K562 (cell line): Measurements from ENCODE around the gene SERF2. TPM values are rescaled to one million over a fixed set of nuclear protein-coding genes. Genes with fewer than 3 reads are reported as not detected.

Source experiments
- ATAC-seq: fragments of 200-7000 bp; cut with Tn5 transposase; 3 replicates; pipeline ENCODE4 v1.9.1; 2020; ENCODE audit warnings: moderate library complexity
- BruUV-seq: library from RNA; stranded (reverse); fragments of 400-500 nt; replicated peaks from 2 replicates; lab custom pipeline; 2021; lab: Mats Ljungman, UMichigan
- CTCF ChIA-PET: fragments of 300-600 bp; formaldehyde crosslinking; extraction: SDS; loops from one replicate; lab custom pipeline; 2021; ENCODE audit warnings: low intra/inter-chr PET ratio; lab: Yijun Ruan, JAX
- POLR2A ChIA-PET: fragments of 300-600, 350-650 bp; sonication (Branson Sonifier 250); formaldehyde crosslinking; extraction: SDS; loops from one replicate; lab custom pipeline; 2021; ENCODE audit warnings: antibody characterized with exemption, inconsistent platforms; lab: Yijun Ruan, JAX
- DNase-seq, 4 experiments: peaks; one replicate each; pipeline versions ENCODE4 v3.0.0 to v3.0.0-alpha.2; 2011 to 2018; ENCODE audit warnings: low spot score in 3 of 4, mixed read lengths in 3 of 4; ENCODE audit errors: extremely low read depth in 1 of 4
- FAIRE-seq: peaks from 2 replicates; lab custom pipeline; 2011; peaks lifted over from hg19 to GRCh38; lab: Jason Lieb, UNC
- H2AFZ ChIP-seq: 2 replicates; pipeline ENCODE4 v1.6.0; 2011; ENCODE audit warnings: low read depth, low read length, control low read depth, inconsistent platforms
- H3K27ac ChIP-seq: fragments of 200-600 bp; 3 replicates; pipeline ENCODE4 v1.8.0; 2011; ENCODE audit warnings: low read depth, mild to moderate bottlenecking, control low read depth, inconsistent platforms, low read length, moderate library complexity, mixed read lengths; ENCODE audit errors: extremely low read depth
- H3K27me3 ChIP-seq, 2 experiments: fragments of 300-600 bp in 1 of 2; 2 replicates in 1 of 2; 3 replicates in 1 of 2; pipeline versions ENCODE4 v1.6.0 to v1.8.0; 2011; ENCODE audit warnings: inconsistent platforms in 2 of 2, low read length in 2 of 2, mild to moderate bottlenecking in 1 of 2, mixed read lengths in 1 of 2, moderate library complexity in 1 of 2; ENCODE audit not compliant: control insufficient read depth in 2 of 2, insufficient read depth in 2 of 2
- H3K36me3 ChIP-seq: fragments of 300-600 bp; 3 replicates; pipeline ENCODE4 v1.8.0; 2011; ENCODE audit warnings: mild to moderate bottlenecking, low read length, inconsistent platforms; ENCODE audit not compliant: control insufficient read depth, insufficient read depth
- H3K4me1 ChIP-seq, 2 experiments: fragments of 200-600 bp in 1 of 2; replicated peaks in 1 of 2; 2 replicates in 1 of 2; 3 replicates in 1 of 2; pipeline versions ENCODE4 v1.5.1 to v1.8.0; 2011; ENCODE audit warnings: inconsistent platforms in 2 of 2, low read length in 2 of 2, mild to moderate bottlenecking in 1 of 2, mixed read lengths in 1 of 2, moderate library complexity in 1 of 2; ENCODE audit not compliant: control insufficient read depth in 2 of 2, insufficient read depth in 2 of 2
- H3K4me2 ChIP-seq: 2 replicates; pipeline ENCODE4 v1.6.1; 2011; ENCODE audit warnings: low read length, control low read depth, inconsistent platforms, mixed read lengths; ENCODE audit not compliant: insufficient read depth
- H3K4me3 ChIP-seq: fragments of 200-600 bp; sonication (generic), shearing (Covaris generic); 2 replicates; pipeline ENCODE4 v1.5.1; 2016; ENCODE audit warnings: control low read depth, inconsistent platforms
- H3K79me2 ChIP-seq: fragments of 200-600 bp; 3 replicates; pipeline ENCODE4 v1.8.0; 2011; ENCODE audit warnings: low read length, inconsistent platforms; ENCODE audit not compliant: control insufficient read depth, insufficient read depth
- H3K9ac ChIP-seq, 2 experiments: 2 replicates each; pipeline versions ENCODE4 v1.6.0 to v1.6.1; 2011; ENCODE audit warnings: low read depth in 2 of 2, low read length in 2 of 2, control low read depth in 1 of 2, inconsistent platforms in 1 of 2, mild to moderate bottlenecking in 1 of 2, mixed read lengths in 1 of 2; ENCODE audit not compliant: insufficient read depth in 1 of 2
- H3K9me1 ChIP-seq: one replicate; pipeline ENCODE4 v1.6.0; 2011; ENCODE audit warnings: inconsistent platforms, mild to moderate bottlenecking, low read length, moderate library complexity; ENCODE audit not compliant: control insufficient read depth, insufficient read depth
- H3K9me3 ChIP-seq: replicated peaks from 2 replicates; pipeline ENCODE4 v1.5.1; 2011; ENCODE audit warnings: low read depth, low read length, inconsistent platforms; ENCODE audit not compliant: control insufficient read depth, insufficient read depth
- H4K20me1 ChIP-seq: replicated peaks from 2 replicates; pipeline ENCODE4 v1.6.1; 2011; ENCODE audit warnings: low read length, inconsistent platforms, mixed read lengths; ENCODE audit not compliant: control insufficient read depth, insufficient read depth
- ATF3 ChIP-seq, 2 experiments: fragments of 450-650 bp in 1 of 2; sonication (generic) in 1 of 2; formaldehyde crosslinking in 1 of 2; IDR thresholded peaks in 1 of 2; conservative IDR thresholded peaks in 1 of 2; 2 replicates each; pipeline versions ENCODE4 v1.6.1 to v1.8.1; 2016 to 2023; ENCODE audit warnings: mild to moderate bottlenecking in 2 of 2, moderate library complexity in 2 of 2, inconsistent platforms in 1 of 2, missing genetic modification reagents in 1 of 2
- BRD4 ChIP-seq: fragments of 200-600 bp; sonication (generic); IDR thresholded peaks from 2 replicates; pipeline ENCODE4 v1.6.1; 2017; ENCODE audit warnings: inconsistent platforms
- PHF21A ChIP-seq: fragments of 450-650 bp; IDR thresholded peaks from 2 replicates; pipeline ENCODE4 v1.6.1; 2017; ENCODE audit warnings: low read depth, borderline replicate concordance
- POU5F1 ChIP-seq: fragments of 150-350 bp; IDR thresholded peaks from 2 replicates; pipeline ENCODE4 v1.6.1; 2014; ENCODE audit warnings: borderline replicate concordance, low read length, low read depth, mild to moderate bottlenecking; ENCODE audit not compliant: partially characterized antibody
- RBBP5 ChIP-seq: fragments of 200-600 bp; sonication (generic); IDR thresholded peaks from 2 replicates; pipeline ENCODE4 v1.6.1; 2012; ENCODE audit warnings: borderline replicate concordance, mild to moderate bottlenecking, low read length, control low read depth, inconsistent platforms; ENCODE audit not compliant: insufficient read depth, poor library complexity, severe bottlenecking
- RNF2 ChIP-seq: sonication (generic); IDR thresholded peaks from 2 replicates; pipeline ENCODE4 v1.6.1; 2016
- in situ Hi-C: fragments of 300-500 bp; cut with MboI; formaldehyde crosslinking; loops from 4 replicates; pipeline ENCODE4 v1.15.0; 2018; ENCODE audit warnings: inconsistent platforms, mixed read lengths
- intact Hi-C: fragments of 100-400 bp; cut with micrococcal nuclease; formaldehyde crosslinking; loops from 2 replicates; pipeline ENCODE4 v1.14.2; 2022
- polyA plus RNA-seq, 8 experiments: library from polyadenylated mRNA; depleted of rRNA in 4 of 8; stranded (reverse) in 5 of 8; unstranded in 3 of 8; fragments of >200 nt; fragmentation: Nextera tagmentation in 2 of 8; fragmentation: Illumina TruSeq in 1 of 8; extraction: Ambion mirVana in 2 of 8; extraction: Trizol in 1 of 8; gene quantifications; 2 replicates each; pipeline versions ENCODE4 v1.2.1 to v1.2.3, GENCODE V29; 2011 to 2014; ENCODE audit warnings: inconsistent platforms in 1 of 8, missing spikeins in 1 of 8
- total RNA-seq, 7 experiments: library from RNA; depleted of rRNA in 6 of 7; stranded (reverse); fragments of >200 nt in 6 of 7; fragmentation: Illumina TruSeq in 2 of 7; extraction: Trizol in 2 of 7; gene quantifications; 2 replicates each; pipeline versions ENCODE4 v1.2.1 to v1.2.3, GENCODE V29; 2011 to 2021; ENCODE audit warnings: low replicate concordance in 1 of 7

The SERF2 gene
- total and polyA plus RNA-seq, 9 of the 15 experiments (the other 6 are each of a cell fraction or from before 2014, with no cell fraction given) = 497 to 3,360 (median 867) TPM

DNA sequence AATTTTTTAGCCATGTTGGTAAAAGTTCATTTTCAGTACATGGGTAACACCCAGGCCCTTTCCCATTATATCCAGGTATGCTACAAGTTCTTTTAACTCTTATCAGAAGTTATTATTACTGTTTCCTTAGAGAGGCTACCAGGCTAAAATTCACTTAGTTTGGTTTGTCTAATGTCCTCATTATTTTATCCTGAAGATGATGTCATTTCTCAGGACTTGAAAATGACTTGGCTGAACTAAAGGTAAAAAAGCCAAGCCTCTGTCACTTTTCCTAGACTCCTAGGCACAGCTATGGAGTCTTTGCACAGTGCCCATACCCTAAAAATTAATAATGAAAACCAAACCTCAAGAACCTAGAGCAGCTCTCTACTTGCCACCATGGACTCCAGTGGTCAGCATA lies 19.5 kb upstream of the SERF2 start:
- Histone ChIP-seq H2AFZ (no peak overlapping the region), H4K20me1 (no peaks in the 10 kb centered on the region; the same call in 1 of the 2 replicates), H3K4me1 (peaks cover 2 to 16% of the 10 kb centered on the region in 2 experiments; a peak in 4 of 5 replicates), H3K9me1 (no peaks in the 10 kb centered on the region), H3K27me3 (no peaks in the 10 kb centered on the region), H3K4me2 (no peak overlapping the region), H3K4me3 (no peak overlapping the region), H3K9ac (no peak overlapping the region), H3K27ac (no peak overlapping the region), H3K36me3 (peaks cover 63% of the 10 kb centered on the region), H3K79me2 (no peaks in the 10 kb centered on the region), H3K9me3 (no peaks in the 10 kb centered on the region)
- intact Hi-C loops = no loop called here
- in situ Hi-C loops = no loop called here
- no TSS peak for BruUV-seq
- ATAC-seq = no peak
- TF ChIP-seq BRD4 (no peak), RBBP5 (no peak), POU5F1 (no peak), RNF2 (no peak), ATF3 (IDR thresholded peaks at IDR 0.05) (peak; percentile 42), ATF3 (CRISPR knock-in tag; conservative IDR thresholded peaks at IDR 0.05) (no peak), PHF21A (no peak)
- no peak for DNase-seq
- CTCF ChIA-PET = no interaction called here
- FAIRE-seq = no peak
- POLR2A ChIA-PET = interaction anchor here (0.6 to 1.1 kb wide), 5 partner anchors 8 to 23 kb away, joined by 3 to 4 read pairs (median 3); no protein-coding TSS in a partner anchor
